SJSA1 (cell line): ENCODE results near the gene ERG. TPM values are rescaled to one million over a fixed set of nuclear protein-coding genes. Genes with fewer than 3 reads are reported as not detected.

Source experiments
- DNase-seq, 2 experiments: peaks; one replicate each; pipeline ENCODE4 v3.0.0-alpha.2; 2015 to 2020; ENCODE audit warnings: low spot score in 2 of 2, low read depth in 1 of 2
- H3K27ac ChIP-seq: fragments of 250-450 bp; sonication (Bioruptor Pico); 2 replicates; pipeline ENCODE4 v1.5.1; 2020; ENCODE audit warnings: mild to moderate bottlenecking, moderate library complexity
- H3K27me3 ChIP-seq: fragments of 250-450 bp; sonication (Bioruptor Pico); replicated peaks from 2 replicates; pipeline ENCODE4 v1.5.1; 2020; ENCODE audit warnings: mild to moderate bottlenecking, moderate library complexity
- H3K36me3 ChIP-seq: fragments of 250-450 bp; sonication (Bioruptor Pico); 2 replicates; pipeline ENCODE4 v1.5.1; 2020; ENCODE audit warnings: mild to moderate bottlenecking
- H3K4me1 ChIP-seq: fragments of 250-450 bp; sonication (Bioruptor Pico); replicated peaks from 2 replicates; pipeline ENCODE4 v1.6.1; 2021; ENCODE audit warnings: mild to moderate bottlenecking
- H3K4me3 ChIP-seq: fragments of 250-450 bp; sonication (Bioruptor Pico); 2 replicates; pipeline ENCODE4 v1.5.1; 2020; ENCODE audit warnings: mild to moderate bottlenecking
- H3K9me3 ChIP-seq: fragments of 250-450 bp; sonication (Bioruptor Pico); replicated peaks from 2 replicates; pipeline ENCODE4 v1.5.1; 2020; ENCODE audit warnings: mild to moderate bottlenecking
- total RNA-seq: library from RNA; depleted of rRNA; stranded (reverse); fragments of >200 nt; shearing (Covaris generic); gene quantifications from 2 replicates; pipeline ENCODE4 v1.2.3, GENCODE V29; 2014

Gene ERG
- total RNA-seq, 1 experiment from 2014 or later, result 0.89 TPM

DNA sequence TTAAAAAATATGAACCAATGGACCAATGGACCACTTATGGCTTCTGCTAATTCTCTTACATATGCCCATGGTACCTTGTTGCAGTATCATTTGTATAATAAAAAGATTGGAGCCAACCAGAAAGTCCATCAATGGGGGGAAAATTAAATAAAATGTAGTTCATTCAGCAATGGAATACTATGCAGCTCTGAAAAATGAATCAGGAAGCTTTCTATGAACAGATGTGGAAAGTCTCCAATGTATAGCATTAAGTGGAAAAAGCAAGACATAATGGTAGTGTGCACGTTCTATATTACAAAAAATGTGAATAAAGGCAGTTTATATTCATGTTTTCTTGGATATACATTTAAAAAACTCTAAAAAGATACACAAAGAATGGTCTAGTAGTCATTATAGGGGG lies 140.2 kb downstream of the ERG start:
- Histone ChIP-seq H3K9me3 (no peaks in the 10 kb centered on the region), H3K36me3 (no peaks in the 10 kb centered on the region), H3K27me3 (no peaks in the 10 kb centered on the region), H3K4me3 (no peak overlapping the region), H3K27ac (no peak overlapping the region), H3K4me1 (no peaks in the 10 kb centered on the region; the same call in 1 of the 2 replicates)
- DNase-seq, result no peak

- Histone ChIP-seq H3K27ac (no peak overlapping the region), H3K4me1 (peaks cover 6% of the 10 kb centered on the region), H3K4me3 (no peak overlapping the region), H3K27me3 (no peaks in the 10 kb centered on the region), H3K36me3 (no peaks in the 10 kb centered on the region), H3K9me3 (no peaks in the 10 kb centered on the region)
- no peak for DNase-seq
Measured at GRCh38 chr21:38356883-38357625, 141.2 kb downstream of the ERG start.

DNA sequence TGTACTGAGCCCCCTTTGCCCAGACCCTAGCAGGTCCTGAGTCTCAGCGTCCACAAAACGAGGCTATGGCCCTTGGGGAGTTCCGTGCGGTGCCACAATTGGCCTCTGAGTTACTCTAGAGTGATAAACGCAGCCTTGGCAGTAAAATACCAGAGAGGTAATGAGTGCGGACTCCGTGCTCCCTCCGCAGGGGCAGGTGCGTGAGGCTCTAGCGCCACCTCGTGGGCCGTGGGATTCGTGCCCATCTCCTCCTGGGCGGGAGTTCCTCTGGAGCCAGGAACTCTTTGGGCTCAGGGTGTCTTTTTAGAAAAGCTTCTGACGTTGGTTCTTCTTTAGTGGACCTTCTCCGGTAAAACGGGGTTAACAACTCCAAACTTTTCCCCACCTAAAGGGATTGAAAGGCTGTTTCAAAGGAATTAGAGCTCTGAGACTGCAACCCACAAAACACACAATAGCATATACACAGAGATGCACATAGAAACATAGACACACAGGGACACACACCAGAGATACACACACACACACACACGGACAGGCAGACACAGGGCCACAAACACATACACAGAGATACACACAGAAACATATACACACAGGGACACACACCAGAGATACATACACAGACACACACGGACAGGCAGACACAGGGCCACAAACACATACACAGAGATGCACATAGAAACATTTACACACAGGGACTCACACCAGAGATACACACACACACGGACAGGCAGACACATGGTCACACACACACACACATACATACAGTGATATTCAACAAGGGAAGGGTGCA lies 142.1 kb downstream of the ERG start:
- Histone ChIP-seq H3K27me3 (no peaks in the 10 kb centered on the region), H3K27ac (no peak overlapping the region)
- DNase-seq, result peak; percentile 73 to 80

DNA sequence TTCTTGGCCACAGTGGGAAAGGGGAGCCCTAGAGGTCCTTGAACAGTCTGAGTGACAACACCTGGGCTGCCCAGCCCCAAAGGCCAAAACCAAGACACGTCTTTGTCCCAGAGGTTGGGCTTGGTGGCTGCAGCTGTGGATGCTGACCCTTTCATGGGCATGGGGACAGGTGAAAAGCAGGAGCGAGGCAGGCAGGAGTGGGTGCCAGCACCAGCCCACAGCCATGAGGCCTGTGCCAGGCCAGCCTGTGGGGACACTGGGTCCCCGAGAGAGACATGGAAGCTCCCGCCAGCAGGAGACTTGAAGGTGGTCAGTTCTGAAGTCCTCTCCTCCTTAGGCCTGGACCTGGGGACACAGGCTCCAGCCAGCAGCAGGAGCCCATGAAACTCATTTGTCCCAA lies 142.9 kb downstream of the ERG start:
- Histone ChIP-seq H3K4me1 (peaks cover 18% of the 10 kb centered on the region), H3K36me3 (no peaks in the 10 kb centered on the region), H3K27ac (no peak overlapping the region), H3K9me3 (no peaks in the 10 kb centered on the region), H3K27me3 (no peaks in the 10 kb centered on the region), H3K4me3 (no peak overlapping the region)
- no peak for DNase-seq

More for the DNA sequence above, 142.1 kb downstream of the ERG start:
- Histone ChIP-seq H3K4me3 (no peak overlapping the region), H3K36me3 (no peaks in the 10 kb centered on the region), H3K4me1 (peaks cover 14% of the 10 kb centered on the region), H3K9me3 (no peaks in the 10 kb centered on the region)

DNA sequence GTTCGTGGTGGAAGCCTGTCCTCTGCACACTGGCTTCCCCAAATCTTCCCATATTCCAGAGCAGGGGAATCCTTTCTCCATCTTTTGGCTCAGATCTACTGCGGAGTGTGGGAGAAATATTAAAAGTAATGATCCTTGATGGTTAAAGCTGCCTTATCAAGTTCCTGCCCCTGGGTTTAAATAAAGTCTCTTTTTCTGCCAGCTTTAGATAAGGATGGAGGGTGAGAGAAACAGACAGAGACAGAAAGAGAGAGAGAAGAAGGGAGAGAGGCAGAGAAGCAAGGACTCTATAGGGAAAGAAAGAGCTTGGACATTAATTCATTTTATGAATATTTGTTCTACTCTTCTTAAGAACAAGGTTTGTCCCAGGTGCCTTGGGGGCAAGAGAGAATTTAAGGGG lies 143.5 kb downstream of the ERG start:
- no peak overlapping the region for H3K4me3 ChIP-seq
- H3K36me3 ChIP-seq, result no peaks in the 10 kb centered on the region
- H3K27me3 ChIP-seq, result no peaks in the 10 kb centered on the region
- H3K27ac ChIP-seq, result no peak overlapping the region
- no peaks in the 10 kb centered on the region for H3K9me3 ChIP-seq
- H3K4me1 ChIP-seq, result peaks cover 18% of the 10 kb centered on the region
- DNase-seq, result no peak

- H3K27me3 ChIP-seq, result no peaks in the 10 kb centered on the region
- H3K27ac ChIP-seq, result no peak overlapping the region
- H3K9me3 ChIP-seq, result no peaks in the 10 kb centered on the region
- no peaks in the 10 kb centered on the region for H3K36me3 ChIP-seq
- DNase-seq, result no peak
- H3K4me1 ChIP-seq, result peaks cover 18% of the 10 kb centered on the region
- H3K4me3 ChIP-seq, result no peak overlapping the region
Measured at GRCh38 chr21:38354231-38354630, 144.0 kb downstream of the ERG start.

GRCh38 chr21:38352536-38353219 lies 145.6 kb downstream of the ERG start:
- Histone ChIP-seq H3K9me3 (no peaks in the 10 kb centered on the region), H3K4me3 (no peak overlapping the region), H3K27ac (peak overlapping the region; percentile 72), H3K4me1 (peaks cover 18% of the 10 kb centered on the region), H3K27me3 (no peaks in the 10 kb centered on the region), H3K36me3 (no peaks in the 10 kb centered on the region)
- peak; percentile 67 to 72 for DNase-seq

DNA sequence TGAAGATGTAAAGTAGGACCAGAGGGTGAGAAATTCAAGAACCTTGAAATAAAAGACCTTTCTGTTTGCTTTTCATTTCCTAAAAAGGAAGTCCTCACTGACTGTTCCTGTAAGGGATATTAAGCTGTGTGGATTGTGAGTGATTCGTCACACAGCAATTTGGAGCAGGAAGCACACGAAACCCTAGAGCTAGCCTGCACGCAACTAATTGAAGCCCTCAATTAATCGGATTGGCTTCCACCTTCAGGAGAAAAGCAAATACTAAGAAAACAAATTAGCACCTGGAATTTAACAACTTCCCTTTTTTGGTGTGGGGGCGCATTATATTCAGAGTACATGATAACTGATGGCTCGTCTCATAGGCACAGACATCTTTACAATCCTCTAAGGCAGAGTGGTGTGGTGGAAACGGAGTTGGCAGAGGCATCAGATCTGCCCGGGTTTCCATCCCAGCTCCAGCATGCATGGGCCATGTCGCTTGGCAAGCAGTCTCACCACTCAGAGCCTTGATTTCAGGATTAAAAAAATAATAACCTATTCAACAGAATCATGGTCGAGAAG lies 146.2 kb downstream of the ERG start:
- Histone ChIP-seq H3K36me3 (no peaks in the 10 kb centered on the region), H3K27me3 (no peaks in the 10 kb centered on the region), H3K4me3 (no peak overlapping the region), H3K9me3 (no peaks in the 10 kb centered on the region), H3K27ac (peak overlapping the region; percentile 72), H3K4me1 (peaks cover 18% of the 10 kb centered on the region)
- DNase-seq, result peak in 1 of 2 experiments; percentile 70

GRCh38 chr21:38351176-38351959 lies 146.9 kb downstream of the ERG start:
- no peak for DNase-seq
- Histone ChIP-seq H3K27ac (peak overlapping the region; percentile 72), H3K27me3 (no peaks in the 10 kb centered on the region), H3K36me3 (no peaks in the 10 kb centered on the region), H3K9me3 (no peaks in the 10 kb centered on the region), H3K4me1 (peaks cover 18% of the 10 kb centered on the region), H3K4me3 (no peak overlapping the region)

GRCh38 chr21:38350684-38351083 lies 147.6 kb downstream of the ERG start:
- no peaks in the 10 kb centered on the region for H3K36me3 ChIP-seq
- H3K9me3 ChIP-seq, result no peaks in the 10 kb centered on the region
- H3K27ac ChIP-seq, result no peak overlapping the region
- peaks cover 18% of the 10 kb centered on the region for H3K4me1 ChIP-seq
- no peak overlapping the region for H3K4me3 ChIP-seq
- no peaks in the 10 kb centered on the region for H3K27me3 ChIP-seq
- DNase-seq, result no peak

GRCh38 chr21:38349977-38350376 lies 148.3 kb downstream of the ERG start:
- Histone ChIP-seq H3K27ac (no peak overlapping the region), H3K4me3 (no peak overlapping the region), H3K36me3 (no peaks in the 10 kb centered on the region), H3K9me3 (no peaks in the 10 kb centered on the region), H3K4me1 (peaks cover 18% of the 10 kb centered on the region), H3K27me3 (no peaks in the 10 kb centered on the region)
- no peak for DNase-seq

- Histone ChIP-seq H3K27me3 (no peaks in the 10 kb centered on the region), H3K4me1 (peaks cover 18% of the 10 kb centered on the region), H3K27ac (no peak overlapping the region), H3K4me3 (no peak overlapping the region), H3K36me3 (no peaks in the 10 kb centered on the region), H3K9me3 (no peaks in the 10 kb centered on the region)
- DNase-seq, result no peak
Measured at GRCh38 chr21:38349111-38349746, 149.0 kb downstream of the ERG start.

GRCh38 chr21:38346286-38346685 lies 152.0 kb downstream of the ERG start:
- Histone ChIP-seq H3K9me3 (no peaks in the 10 kb centered on the region), H3K27me3 (no peaks in the 10 kb centered on the region), H3K36me3 (no peaks in the 10 kb centered on the region), H3K4me1 (peaks cover 13% of the 10 kb centered on the region), H3K27ac (no peak overlapping the region), H3K4me3 (no peak overlapping the region)
- no peak for DNase-seq
